Vagina (tissue), 2 donors: ENCODE results near the gene TMSB10. TPM values are rescaled to one million over a fixed set of nuclear protein-coding genes. Genes with fewer than 3 reads are reported as not detected.
"Not testable (repeated sequence)": the region's sequence is repeated elsewhere in the genome, so short reads cannot be mapped to it uniquely, and the experiment has no call there.

Experiments used
- DNase-seq, 2 donors: peaks; one replicate each; pipeline ENCODE4 v3.0.0-alpha.2; 2017; ENCODE audit errors: extremely low spot score in 2 of 2
- H3K27ac ChIP-seq: fragments of 200-600 bp; sonication (generic); one replicate; pipeline ENCODE4 v1.5.1; 2019
- H3K27me3 ChIP-seq: fragments of 200-600 bp; sonication (generic); one replicate; pipeline ENCODE4 v1.5.1; 2019
- H3K36me3 ChIP-seq, 2 donors: fragments of 200-600 bp; sonication (generic); one replicate each; pipeline ENCODE4 v1.5.1; 2017 to 2019
- H3K4me1 ChIP-seq: fragments of 200-600 bp; sonication (generic); one replicate; pipeline ENCODE4 v1.5.1; 2019
- H3K4me3 ChIP-seq, 2 donors: fragments of 200-600 bp; sonication (generic); 1 replicate in 1 of 2; 2 replicates in 1 of 2; pipeline ENCODE4 v1.5.1; 2016 to 2019
- H3K9me3 ChIP-seq: fragments of 200-600 bp; sonication (generic); one replicate; pipeline ENCODE4 v1.5.1; 2019
- POLR2A ChIP-seq, 2 donors: fragments of 450-650 bp; IDR thresholded peaks; one replicate each; pipeline ENCODE4 v1.6.1; 2017; ENCODE audit warnings: antibody characterized with exemption in 2 of 2, mild to moderate bottlenecking in 2 of 2, moderate library complexity in 2 of 2
- POLR2AphosphoS5 ChIP-seq, 2 donors: sonication (generic); formaldehyde crosslinking; IDR thresholded peaks; one replicate each; pipeline ENCODE4 v1.9.0; 2017; ENCODE audit warnings: antibody characterized with exemption in 2 of 2, mild to moderate bottlenecking in 2 of 2, low read depth in 1 of 2; ENCODE audit not compliant: insufficient read depth in 1 of 2
- intact Hi-C: fragments of 100-400 bp; cut with DNase I; formaldehyde crosslinking; loops from one replicate; pipeline ENCODE4 v1.15.1; 2023
- total RNA-seq: library from RNA; depleted of rRNA; stranded (reverse); fragments of >200 nt; gene quantifications from one replicate; pipeline ENCODE4 v1.2.3, GENCODE V29; 2016
- TF ChIP-seq, protein P1 (sequence below), 3 experiments: fragments of 450-650 bp in 2 of 3; fragments of 200-600 bp in 1 of 3; sonication (generic) in 1 of 3; IDR thresholded peaks; one replicate each; pipeline ENCODE4 v1.5.1; 2017 to 2019; ENCODE audit warnings: antibody characterized with exemption in 3 of 3, mild to moderate bottlenecking in 2 of 3, moderate library complexity in 2 of 3

Gene TMSB10
- total RNA-seq, 1 donor from 2014 or later: 2,211 TPM

DNA sequence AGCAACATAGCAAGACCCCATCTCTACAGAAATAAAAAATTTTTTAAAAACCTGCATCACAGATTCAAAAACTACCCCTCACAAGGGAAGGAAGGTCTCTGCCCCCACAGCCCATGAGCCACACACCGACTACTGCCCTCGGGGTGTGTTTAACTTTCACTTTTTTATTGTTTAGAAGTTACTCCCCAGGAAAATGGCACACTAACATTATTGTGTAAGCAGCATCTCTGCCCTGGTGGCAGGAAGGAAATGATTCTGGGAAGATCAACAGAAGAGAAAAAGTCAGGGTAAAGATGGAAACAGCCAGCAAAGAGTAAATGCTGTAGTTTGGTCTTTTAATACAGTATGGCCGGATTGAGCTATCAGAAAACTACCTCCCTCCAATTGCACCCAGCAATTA, 46.5 kb upstream of the TMSB10 start:
- no peak for DNase-seq
- H3K9me3 ChIP-seq: no peaks in the 10 kb centered on the region
- no peak overlapping the region for H3K27ac ChIP-seq
- no peak for TF ChIP-seq POLR2AphosphoS5 (IDR thresholded peaks at IDR 0.05; ENCODE audit: insufficient read depth in 1 of 2, low read depth in 1 of 2)
- TF ChIP-seq, protein P1, sequence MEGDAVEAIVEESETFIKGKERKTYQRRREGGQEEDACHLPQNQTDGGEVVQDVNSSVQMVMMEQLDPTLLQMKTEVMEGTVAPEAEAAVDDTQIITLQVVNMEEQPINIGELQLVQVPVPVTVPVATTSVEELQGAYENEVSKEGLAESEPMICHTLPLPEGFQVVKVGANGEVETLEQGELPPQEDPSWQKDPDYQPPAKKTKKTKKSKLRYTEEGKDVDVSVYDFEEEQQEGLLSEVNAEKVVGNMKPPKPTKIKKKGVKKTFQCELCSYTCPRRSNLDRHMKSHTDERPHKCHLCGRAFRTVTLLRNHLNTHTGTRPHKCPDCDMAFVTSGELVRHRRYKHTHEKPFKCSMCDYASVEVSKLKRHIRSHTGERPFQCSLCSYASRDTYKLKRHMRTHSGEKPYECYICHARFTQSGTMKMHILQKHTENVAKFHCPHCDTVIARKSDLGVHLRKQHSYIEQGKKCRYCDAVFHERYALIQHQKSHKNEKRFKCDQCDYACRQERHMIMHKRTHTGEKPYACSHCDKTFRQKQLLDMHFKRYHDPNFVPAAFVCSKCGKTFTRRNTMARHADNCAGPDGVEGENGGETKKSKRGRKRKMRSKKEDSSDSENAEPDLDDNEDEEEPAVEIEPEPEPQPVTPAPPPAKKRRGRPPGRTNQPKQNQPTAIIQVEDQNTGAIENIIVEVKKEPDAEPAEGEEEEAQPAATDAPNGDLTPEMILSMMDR (IDR thresholded peaks at IDR 0.05): no peak
- no peaks in the 10 kb centered on the region for H3K4me1 ChIP-seq
- H3K27me3 ChIP-seq: no peaks in the 10 kb centered on the region
- H3K36me3 ChIP-seq: no peaks in the 10 kb centered on the region
- no peak overlapping the region for H3K4me3 ChIP-seq
- intact Hi-C loops: no loop called here

DNA sequence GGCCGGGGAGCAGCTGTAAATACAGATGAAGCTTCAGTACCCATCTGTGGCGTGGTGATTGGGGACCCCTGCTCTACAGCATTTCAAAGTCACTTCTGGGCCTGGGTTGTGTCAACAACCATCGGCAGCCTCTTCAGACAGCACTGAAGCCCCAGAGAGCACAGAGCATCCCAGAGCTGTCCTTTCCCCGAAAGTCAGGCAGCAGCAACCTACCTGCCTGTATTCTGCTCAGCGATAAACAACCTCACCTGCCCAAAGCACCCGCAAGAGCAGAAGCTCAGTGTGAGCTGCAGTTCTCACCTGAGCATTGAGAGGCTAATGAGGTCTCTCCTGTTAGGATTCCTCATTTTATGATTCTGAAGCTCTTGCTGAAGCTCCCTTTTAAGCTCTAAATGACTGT, 43.9 kb upstream of the TMSB10 start:
- Histone ChIP-seq H3K27me3 (no peaks in the 10 kb centered on the region), H3K4me1 (no peaks in the 10 kb centered on the region), H3K4me3 (no peak overlapping the region), H3K27ac (no peak overlapping the region), H3K36me3 (no peaks in the 10 kb centered on the region), H3K9me3 (no peaks in the 10 kb centered on the region)
- DNase-seq: no peak
- TF ChIP-seq POLR2AphosphoS5 (IDR thresholded peaks at IDR 0.05; ENCODE audit: insufficient read depth in 1 of 2, low read depth in 1 of 2) (no peak), POLR2A (IDR thresholded peaks at IDR 0.05) (no peak)
- TF ChIP-seq, protein P1 (IDR thresholded peaks at IDR 0.05): no peak
- intact Hi-C loops: no loop called here

DNA sequence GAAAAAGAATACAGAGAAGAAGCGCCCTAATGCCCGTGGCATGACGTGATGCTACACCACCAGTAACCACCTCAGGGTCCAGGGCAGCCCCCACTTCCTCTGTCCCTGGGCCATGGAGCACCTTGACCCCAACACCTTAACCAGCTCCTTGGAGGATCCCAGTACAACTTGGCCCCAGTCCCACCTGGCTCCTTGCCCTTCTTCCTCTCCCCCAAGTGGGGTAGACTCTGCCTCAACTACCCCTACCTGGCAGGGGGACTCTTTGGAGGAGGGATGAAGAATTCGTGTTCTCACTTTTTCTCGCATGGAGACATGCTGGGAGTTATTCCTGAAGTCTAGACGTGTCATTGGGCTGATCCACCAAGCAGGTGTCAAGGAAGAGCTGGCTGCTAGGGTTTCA, 43.5 kb upstream of the TMSB10 start:
- TF ChIP-seq, protein P1 (IDR thresholded peaks at IDR 0.05): no peak
- TF ChIP-seq POLR2AphosphoS5 (IDR thresholded peaks at IDR 0.05; ENCODE audit: insufficient read depth in 1 of 2, low read depth in 1 of 2) (no peak), POLR2A (IDR thresholded peaks at IDR 0.05) (no peak)
- H3K9me3 ChIP-seq: no peaks in the 10 kb centered on the region
- DNase-seq: no peak
- no peak overlapping the region for H3K27ac ChIP-seq
- no peak overlapping the region for H3K4me3 ChIP-seq
- no peaks in the 10 kb centered on the region for H3K27me3 ChIP-seq
- intact Hi-C loops: no loop called here
- no peaks in the 10 kb centered on the region for H3K4me1 ChIP-seq
- no peaks in the 10 kb centered on the region for H3K36me3 ChIP-seq

DNA sequence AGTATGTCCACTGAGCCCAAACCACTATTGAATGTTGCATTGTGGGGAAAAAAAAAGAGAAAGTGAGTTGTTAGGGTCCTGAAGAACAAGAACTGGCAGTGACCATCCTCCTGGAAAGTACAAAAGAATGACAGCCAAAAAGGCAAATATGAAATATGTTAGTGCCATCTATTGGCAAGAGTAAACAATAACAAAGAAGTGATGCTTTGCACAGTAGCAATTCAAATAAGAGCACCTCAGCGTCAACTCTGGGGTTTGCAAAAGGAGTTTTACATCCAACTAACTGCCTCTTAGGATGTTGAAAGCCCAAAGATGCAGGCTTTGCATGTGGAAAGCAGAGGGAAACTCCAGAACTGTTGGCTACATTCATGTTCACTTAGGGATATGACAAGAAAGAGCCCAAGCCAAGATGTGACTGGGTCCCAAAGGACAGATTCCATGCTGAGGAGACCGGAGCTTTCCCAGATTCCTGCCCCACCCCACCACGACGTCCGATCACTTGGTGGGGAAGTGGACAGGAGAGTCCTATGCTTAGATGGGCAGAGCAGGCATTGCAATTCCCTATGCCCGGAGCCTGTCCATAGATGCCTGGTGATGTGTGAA, 40.2 kb upstream of the TMSB10 start:
- intact Hi-C loops: no loop called here
- no peaks in the 10 kb centered on the region for H3K9me3 ChIP-seq
- DNase-seq: no peak
- H3K4me3 ChIP-seq: no peak overlapping the region
- TF ChIP-seq, protein P1 (IDR thresholded peaks at IDR 0.05): no peak
- TF ChIP-seq POLR2AphosphoS5 (IDR thresholded peaks at IDR 0.05; ENCODE audit: insufficient read depth in 1 of 2, low read depth in 1 of 2) (no peak), POLR2A (IDR thresholded peaks at IDR 0.05) (no peak)
- no peak overlapping the region for H3K27ac ChIP-seq
- H3K4me1 ChIP-seq: no peaks in the 10 kb centered on the region
- H3K36me3 ChIP-seq: no peaks in the 10 kb centered on the region
- H3K27me3 ChIP-seq: no peaks in the 10 kb centered on the region

DNA sequence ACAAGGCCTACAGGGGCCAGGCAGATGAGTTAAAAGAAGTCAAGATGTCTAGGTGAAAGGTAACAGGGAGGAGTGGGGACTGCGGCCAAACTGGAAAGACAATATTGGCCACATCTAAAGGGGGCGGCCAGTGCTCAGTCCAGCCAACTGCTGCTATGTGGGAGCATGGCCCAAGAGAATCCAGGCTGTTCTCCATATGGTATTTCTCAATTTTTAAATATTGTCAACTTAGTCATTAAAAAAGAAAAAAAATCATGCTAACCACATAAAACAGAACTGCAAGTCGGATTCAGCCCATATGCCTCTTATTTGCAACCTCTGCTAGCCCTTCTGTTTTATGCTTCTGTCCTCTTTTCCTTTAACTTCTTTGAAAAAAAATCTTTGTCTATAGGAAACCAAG, 39.3 kb upstream of the TMSB10 start:
- Histone ChIP-seq H3K9me3 (no peaks in the 10 kb centered on the region), H3K4me3 (no peak overlapping the region), H3K27me3 (no peaks in the 10 kb centered on the region), H3K36me3 (no peaks in the 10 kb centered on the region), H3K4me1 (no peaks in the 10 kb centered on the region), H3K27ac (no peak overlapping the region)
- TF ChIP-seq POLR2A (IDR thresholded peaks at IDR 0.05) (no peak), POLR2AphosphoS5 (IDR thresholded peaks at IDR 0.05; ENCODE audit: insufficient read depth in 1 of 2, low read depth in 1 of 2) (no peak)
- TF ChIP-seq, protein P1 (IDR thresholded peaks at IDR 0.05): no peak
- intact Hi-C loops: no loop called here
- DNase-seq: no peak

GRCh38 chr2:84868327-84868726, 37.1 kb upstream of the TMSB10 start:
- H3K36me3 ChIP-seq, intact Hi-C loops, H3K9me3 ChIP-seq, H3K4me1 ChIP-seq, H3K4me3 ChIP-seq, DNase-seq, H3K27ac ChIP-seq, H3K27me3 ChIP-seq: not testable (repeated sequence)
